Gastrocnemius medialis (tissue), 4 donors: ENCODE results near the gene TBRG4.

Experiments used
- CTCF ChIP-seq, 5 experiments: fragments of 450-650 bp in 3 of 5; fragments of 200-600 bp in 2 of 5; sonication (generic) in 2 of 5; IDR thresholded peaks in 4 of 5; conservative IDR thresholded peaks in 1 of 5; 1 replicate in 4 of 5; 2 replicates in 1 of 5; pipeline ENCODE4 v1.5.1; 2016 to 2019; ENCODE audit warnings: antibody characterized with exemption in 5 of 5, mild to moderate bottlenecking in 3 of 5, moderate library complexity in 3 of 5
- POLR2A ChIP-seq, 2 donors: fragments of 450-650 bp; IDR thresholded peaks; one replicate each; pipeline ENCODE4 v1.6.1; 2017; ENCODE audit warnings: antibody characterized with exemption in 2 of 2, mild to moderate bottlenecking in 2 of 2, moderate library complexity in 2 of 2

- TF ChIP-seq CTCF (IDR thresholded peaks at IDR 0.05 in 4 of 5, conservative IDR thresholded peaks at IDR 0.05 in 1 of 5), result no peak
- TF ChIP-seq POLR2A (IDR thresholded peaks at IDR 0.05), result no peak
Measured at GRCh38 chr7:45151967-45152366, 40.5 kb upstream of the TBRG4 start.
